PC-3 (cell line): ENCODE measurements around the gene KDM4C. TPM values are rescaled to one million over a fixed set of nuclear protein-coding genes. Genes with fewer than 3 reads are reported as not detected.

Experiments used
- ATAC-seq: fragments of 200-7000 bp; cut with Tn5 transposase; 2 replicates; pipeline ENCODE4 v1.9.1; 2020; ENCODE audit warnings: mild to moderate bottlenecking, moderate library complexity
- BruUV-seq: library from RNA; stranded (reverse); fragments of 400-500 nt; replicated peaks from 2 replicates; lab custom pipeline; 2021; lab: Mats Ljungman, UMichigan
- CTCF ChIA-PET: fragments of 300-600 bp; sonication (Branson Sonifier 250); formaldehyde crosslinking; loops from one replicate; lab custom pipeline; 2022; ENCODE audit warnings: antibody characterized with exemption; lab: Charles Lee
- POLR2A ChIA-PET: fragments of 300-600 bp; sonication (Branson Sonifier 250); formaldehyde crosslinking; loops from one replicate; lab custom pipeline; 2022; ENCODE audit warnings: antibody characterized with exemption; ENCODE audit not compliant: unreplicated experiment; lab: Charles Lee
- DNase-seq: peaks from one replicate; pipeline ENCODE4 v3.0.0-alpha.2; 2015
- H2AFZ ChIP-seq: fragments of 300-600 bp; sonication (generic); 2 replicates; pipeline ENCODE4 v1.6.0; 2016; ENCODE audit warnings: antibody characterized with exemption, low read length
- H3F3A ChIP-seq: fragments of 300-600 bp; sonication (generic); one replicate; pipeline ENCODE4 v1.6.0; 2017; ENCODE audit warnings: antibody characterized with exemption, low read length, control low read depth, mild to moderate bottlenecking; ENCODE audit not compliant: unreplicated experiment
- H3K27ac ChIP-seq: fragments of 300-600 bp; sonication (generic); 2 replicates; pipeline ENCODE4 v1.5.1; 2016; ENCODE audit warnings: mild to moderate bottlenecking, low read length
- H3K27me3 ChIP-seq: fragments of 300-600 bp; sonication (generic); 2 replicates; pipeline ENCODE4 v1.6.1; 2016; ENCODE audit warnings: low read length, mixed read lengths
- H3K36me3 ChIP-seq: fragments of 300-600 bp; sonication (generic); 2 replicates; pipeline ENCODE4 v1.6.1; 2016; ENCODE audit warnings: low read depth, mixed run types, low read length, mixed read lengths
- H3K4me1 ChIP-seq: fragments of 300-600 bp; sonication (generic); 2 replicates; pipeline ENCODE4 v1.5.1; 2016; ENCODE audit warnings: low read length; ENCODE audit not compliant: insufficient read depth
- H3K4me2 ChIP-seq: fragments of 300-600 bp; sonication (generic); 2 replicates; pipeline ENCODE4 v1.6.0; 2016; ENCODE audit warnings: low read length
- H3K4me3 ChIP-seq: fragments of 300-600 bp; sonication (generic); 2 replicates; pipeline ENCODE4 v1.5.1; 2016; ENCODE audit warnings: mild to moderate bottlenecking, low read length, mixed read lengths
- H3K79me2 ChIP-seq: fragments of 300-600 bp; sonication (generic); 2 replicates; pipeline ENCODE4 v1.6.1; 2017; ENCODE audit warnings: low read length, mixed read lengths
- H3K9ac ChIP-seq: fragments of 300-600 bp; sonication (generic); 2 replicates; pipeline ENCODE4 v1.6.0; 2016; ENCODE audit warnings: mild to moderate bottlenecking, low read length
- H3K9me2 ChIP-seq: fragments of 300-600 bp; sonication (generic); replicated peaks from 2 replicates; pipeline ENCODE4 v1.6.1; 2016; ENCODE audit warnings: mixed run types, low read length, mixed read lengths
- H3K9me3 ChIP-seq: fragments of 300-600 bp; sonication (generic); 2 replicates; pipeline ENCODE4 v1.6.1; 2016; ENCODE audit warnings: low read length, mixed read lengths
- H4K20me1 ChIP-seq: fragments of 300-600 bp; sonication (generic); 2 replicates; pipeline ENCODE4 v1.6.1; 2016; ENCODE audit warnings: low read length, mixed read lengths
- CTCF ChIP-seq: fragments of 300-600 bp; sonication (generic); conservative IDR thresholded peaks from 2 replicates; pipeline ENCODE4 v1.5.1; 2017; ENCODE audit warnings: antibody characterized with exemption, low read depth, mild to moderate bottlenecking, low read length
- EZH2 ChIP-seq: fragments of 300-600 bp; sonication (generic); IDR thresholded peaks from one replicate; pipeline ENCODE4 v1.6.1; 2017; ENCODE audit warnings: antibody characterized with exemption, mild to moderate bottlenecking, low read length; ENCODE audit not compliant: unreplicated experiment
- EZH2phosphoT487 ChIP-seq: fragments of 300-600 bp; sonication (generic); IDR thresholded peaks from 2 replicates; pipeline ENCODE4 v1.6.1; 2018; ENCODE audit warnings: mild to moderate bottlenecking, antibody characterized with exemption, low read length, borderline replicate concordance
- intact Hi-C: fragments of 100-400 bp; cut with micrococcal nuclease; formaldehyde crosslinking; loops from 2 replicates; pipeline ENCODE4 v1.9.0; 2023
- total RNA-seq: library from RNA; depleted of rRNA; stranded (reverse); fragments of >200 nt; gene quantifications from 2 replicates; pipeline ENCODE4 v1.2.3, GENCODE V29; 2014

KDM4C gene
- total RNA-seq, 1 experiment from 2014 or later = 27.0 TPM

- Histone ChIP-seq H3K4me1 (peaks cover 11% of the 10 kb centered on the region), H2AFZ (no peak overlapping the region), H3K4me2 (no peak overlapping the region), H3K9ac (no peak overlapping the region), H3K9me2 (no peaks in the 10 kb centered on the region), H4K20me1 (no peaks in the 10 kb centered on the region), H3K4me3 (no peak overlapping the region), H3K79me2 (no peaks in the 10 kb centered on the region), H3K27me3 (no peaks in the 10 kb centered on the region), H3K27ac (0 out of 2 replicates have a peak overlapping the region, but pooled peaks have one; percentile 13), H3K9me3 (no peaks in the 10 kb centered on the region), H3F3A (no peaks in the 10 kb centered on the region), H3K36me3 (no peaks in the 10 kb centered on the region)
- POLR2A ChIA-PET = no interaction called here
- ATAC-seq (no peak), DNase-seq (no peak)
- TF ChIP-seq CTCF = no peak
- no peak for TF ChIP-seq EZH2phosphoT487
- no peak for TF ChIP-seq EZH2
- CTCF ChIA-PET = interaction anchor here (0.8 kb wide), 1 partner anchor 183 kb away, joined by 3 read pairs; no protein-coding TSS in a partner anchor
- intact Hi-C loops = loop anchor here (1.0 to 5.0 kb wide), 4 partner anchors 136 to 486 kb away; no protein-coding TSS in a partner anchor
- BruUV-seq = no TSS peak
Measured at GRCh38 chr9:7051711-7052110, 293.9 kb downstream of the KDM4C start.

- CTCF ChIA-PET = no interaction called here
- H3K9me2 ChIP-seq = no peaks in the 10 kb centered on the region
- H3K27ac ChIP-seq = no peak overlapping the region
- no peak overlapping the region for H2AFZ ChIP-seq
- peaks cover 11% of the 10 kb centered on the region for H3K4me1 ChIP-seq
- no peaks in the 10 kb centered on the region for H4K20me1 ChIP-seq
- no peak overlapping the region for H3K4me3 ChIP-seq
- H3K27me3 ChIP-seq = no peaks in the 10 kb centered on the region
- no peak overlapping the region for H3K4me2 ChIP-seq
- POLR2A ChIA-PET = no interaction called here
- H3K9me3 ChIP-seq = no peaks in the 10 kb centered on the region
- intact Hi-C loops = loop anchor here (5.0 kb wide), 2 partner anchors 133 to 483 kb away; no protein-coding TSS in a partner anchor
- H3F3A ChIP-seq = no peaks in the 10 kb centered on the region
- TF ChIP-seq CTCF (no peak), EZH2 (no peak), EZH2phosphoT487 (no peak)
- DNase-seq (no peak), ATAC-seq (no peak)
- no peaks in the 10 kb centered on the region for H3K79me2 ChIP-seq
- H3K9ac ChIP-seq = no peak overlapping the region
- no peaks in the 10 kb centered on the region for H3K36me3 ChIP-seq
- BruUV-seq = no TSS peak
Measured at GRCh38 chr9:7053903-7054302, 296.1 kb downstream of the KDM4C start.

DNA sequence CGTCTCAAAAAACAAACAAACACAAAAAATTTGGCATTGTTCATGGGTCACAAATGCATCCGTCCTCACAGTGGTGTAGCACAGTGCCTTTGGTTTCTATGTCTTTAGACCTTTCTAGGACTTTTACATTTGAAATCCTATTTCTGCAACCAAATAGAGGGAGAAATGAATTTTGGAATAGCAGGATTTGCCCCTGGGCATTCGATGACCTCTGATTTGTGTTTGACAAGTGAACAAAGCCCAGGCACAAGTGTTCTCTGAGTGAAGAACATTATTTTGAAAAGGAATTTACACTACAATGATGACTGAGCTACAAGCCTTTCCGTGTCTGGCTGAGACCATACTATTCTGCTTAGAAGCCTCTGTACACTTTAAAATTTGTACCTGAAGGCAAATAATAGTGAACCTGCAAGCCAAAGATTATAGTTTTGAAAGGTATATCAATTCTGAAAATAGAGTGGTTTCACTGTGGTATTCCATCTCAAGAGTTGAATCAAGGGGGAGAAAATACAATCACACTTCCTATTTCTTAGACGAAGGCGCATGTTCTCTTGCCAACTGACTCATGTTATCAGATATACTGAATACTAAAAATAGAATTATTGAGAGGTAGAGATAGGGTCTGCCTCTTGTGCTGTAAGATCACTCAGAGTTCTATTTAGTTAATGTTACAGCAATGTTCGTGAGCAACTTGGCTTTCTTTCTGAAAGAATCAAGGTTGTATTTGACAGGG is 297.6 kb downstream of the KDM4C start:
- TF ChIP-seq CTCF = no peak
- no peak overlapping the region for H3K4me3 ChIP-seq
- no peaks in the 10 kb centered on the region for H3K9me3 ChIP-seq
- H3K27me3 ChIP-seq = no peaks in the 10 kb centered on the region
- H3K9ac ChIP-seq = no peak overlapping the region
- ATAC-seq (no peak), DNase-seq (no peak)
- intact Hi-C loops = no loop called here
- H2AFZ ChIP-seq = no peak overlapping the region
- H3K9me2 ChIP-seq = no peaks in the 10 kb centered on the region
- H3K27ac ChIP-seq = no peak overlapping the region
- no peaks in the 10 kb centered on the region for H3K79me2 ChIP-seq
- CTCF ChIA-PET = no interaction called here
- no TSS peak for BruUV-seq
- POLR2A ChIA-PET = no interaction called here
- peaks cover 11% of the 10 kb centered on the region for H3K4me1 ChIP-seq
- no peaks in the 10 kb centered on the region for H3F3A ChIP-seq
- H3K4me2 ChIP-seq = no peak overlapping the region
- no peaks in the 10 kb centered on the region for H4K20me1 ChIP-seq
- H3K36me3 ChIP-seq = no peaks in the 10 kb centered on the region
